Adrenal gland (tissue), 5 donors: ENCODE results near the gene MINDY4.

ENCODE experiments used
- CTCF ChIP-seq, 6 experiments: fragments of 450-650 bp in 4 of 6; fragments of 200-600 bp in 2 of 6; sonication (generic) in 1 of 6; IDR thresholded peaks; 1 replicate in 5 of 6; 2 replicates in 1 of 6; pipeline versions ENCODE4 v1.5.1 to v1.8.0; 2016 to 2021; ENCODE audit warnings: antibody characterized with exemption in 6 of 6, mild to moderate bottlenecking in 2 of 6, moderate library complexity in 1 of 6
- POLR2A ChIP-seq, 2 donors: fragments of 450-650 bp; IDR thresholded peaks; one replicate each; pipeline ENCODE4 v1.6.1; 2017; ENCODE audit warnings: antibody characterized with exemption in 2 of 2, mild to moderate bottlenecking in 2 of 2, moderate library complexity in 1 of 2
- donor health status: DM: no; HTN: no; CAD: no.

GRCh38 chr7:30920584-30921539 lies 149.6 kb downstream of the MINDY4 start:
- TF ChIP-seq CTCF (IDR thresholded peaks at IDR 0.05) (peak in 1 of 6 experiments; percentile 4), POLR2A (IDR thresholded peaks at IDR 0.05) (no peak)
